Upper lobe of left lung (tissue), 6 donors: ENCODE data around the gene HTRA3. TPM values are rescaled to one million over a fixed set of nuclear protein-coding genes. Genes with fewer than 3 reads are reported as not detected.
A peak's percentile ranks its signal among the peaks of the same experiment; 100 is the strongest.

Source experiments
- ATAC-seq, 2 donors: fragments of 200-7000 bp; cut with Tn5 transposase; one replicate each; pipeline ENCODE4 v1.9.1; 2022; ENCODE audit warnings: mild to moderate bottlenecking in 2 of 2, moderate library complexity in 2 of 2; ENCODE audit not compliant: low FRiP score in 2 of 2
- DNase-seq, 2 donors: peaks; one replicate each; pipeline ENCODE4 v3.0.0-alpha.2; 2019 to 2020
- H3K27ac ChIP-seq, 4 donors: fragments of 200-600 bp; sonication (generic); one replicate each; pipeline ENCODE4 v1.5.1; 2016 to 2019
- H3K27me3 ChIP-seq, 4 donors: fragments of 200-600 bp; sonication (generic); one replicate each; pipeline ENCODE4 v1.5.1; 2017 to 2019
- H3K36me3 ChIP-seq, 4 donors: fragments of 200-600 bp; sonication (generic); one replicate each; pipeline ENCODE4 v1.5.1; 2016 to 2019
- H3K4me1 ChIP-seq, 4 donors: fragments of 200-600 bp; sonication (generic); one replicate each; pipeline ENCODE4 v1.5.1; 2018 to 2019
- H3K4me3 ChIP-seq, 4 donors: fragments of 200-600 bp; sonication (generic); one replicate each; pipeline ENCODE4 v1.5.1; 2017 to 2019; ENCODE audit warnings: mild to moderate bottlenecking in 2 of 4, moderate library complexity in 1 of 4
- H3K9me3 ChIP-seq, 4 donors: fragments of 200-600 bp; sonication (generic); one replicate each; pipeline ENCODE4 v1.5.1; 2018 to 2019
- EP300 ChIP-seq, 4 donors: sonication (generic); formaldehyde crosslinking; IDR thresholded peaks; one replicate each; pipeline ENCODE4 v1.5.1; 2017; ENCODE audit warnings: antibody characterized with exemption in 4 of 4, control low read depth in 2 of 4
- POLR2A ChIP-seq, 4 donors: fragments of 450-650 bp; IDR thresholded peaks; one replicate each; pipeline ENCODE4 v1.5.1; 2016 to 2017; ENCODE audit warnings: antibody characterized with exemption in 4 of 4, mild to moderate bottlenecking in 2 of 4
- POLR2AphosphoS5 ChIP-seq, 2 donors: sonication (generic); formaldehyde crosslinking; IDR thresholded peaks; one replicate each; pipeline ENCODE4 v1.5.1; 2017; ENCODE audit warnings: antibody characterized with exemption in 2 of 2
- WGBS, 2 donors: methylation state at CpG; one replicate each; pipeline ENCODE4 v1.1.5; 2017 to 2018; 5-methylcytosine and 5-hydroxymethylcytosine counted together
- total RNA-seq, 6 donors: library from RNA; depleted of rRNA in 4 of 6; stranded (reverse); fragments of >200 nt in 4 of 6; gene quantifications; one replicate each; pipeline versions ENCODE4 v1.1.0 to v1.2.1, GENCODE V29; 2016 to 2021
- TF ChIP-seq, protein P1 (sequence below), 6 experiments: fragments of 450-650 bp in 4 of 6; fragments of 200-600 bp in 2 of 6; sonication (generic) in 2 of 6; IDR thresholded peaks; one replicate each; pipeline ENCODE4 v1.5.1; 2016 to 2019; ENCODE audit warnings: antibody characterized with exemption in 6 of 6
- donor health status: DM: no; HTN: no; CAD: no; lungs with moderate emphysema.
- donor health status: DM: no; HTN: yes; CAD: no; lungs with severe emphysema.

HTRA3 gene
- total RNA-seq, 6 donors from 2014 or later: 5.2 to 51.1 (median 19.7) TPM

GRCh38 chr4:8332891-8333331 is 63.4 kb downstream of the HTRA3 start:
- no peaks in the 10 kb centered on the region for H3K27me3 ChIP-seq
- DNase-seq (no peak), ATAC-seq (no peak)
- WGBS, 2 donors: 76 to 93% methylated on average over 2 to 8 of the region's 8 CpGs
- H3K4me3 ChIP-seq: no peak overlapping the region
- H3K9me3 ChIP-seq: no peaks in the 10 kb centered on the region
- H3K4me1 ChIP-seq: peaks cover 0 to 5% (median 0%) of the 10 kb centered on the region in 4 donors
- no peak overlapping the region for H3K27ac ChIP-seq
- TF ChIP-seq POLR2AphosphoS5 (IDR thresholded peaks at IDR 0.05) (no peak), EP300 (IDR thresholded peaks at IDR 0.05) (no peak), POLR2A (IDR thresholded peaks at IDR 0.05) (no peak)
- TF ChIP-seq, protein P1, sequence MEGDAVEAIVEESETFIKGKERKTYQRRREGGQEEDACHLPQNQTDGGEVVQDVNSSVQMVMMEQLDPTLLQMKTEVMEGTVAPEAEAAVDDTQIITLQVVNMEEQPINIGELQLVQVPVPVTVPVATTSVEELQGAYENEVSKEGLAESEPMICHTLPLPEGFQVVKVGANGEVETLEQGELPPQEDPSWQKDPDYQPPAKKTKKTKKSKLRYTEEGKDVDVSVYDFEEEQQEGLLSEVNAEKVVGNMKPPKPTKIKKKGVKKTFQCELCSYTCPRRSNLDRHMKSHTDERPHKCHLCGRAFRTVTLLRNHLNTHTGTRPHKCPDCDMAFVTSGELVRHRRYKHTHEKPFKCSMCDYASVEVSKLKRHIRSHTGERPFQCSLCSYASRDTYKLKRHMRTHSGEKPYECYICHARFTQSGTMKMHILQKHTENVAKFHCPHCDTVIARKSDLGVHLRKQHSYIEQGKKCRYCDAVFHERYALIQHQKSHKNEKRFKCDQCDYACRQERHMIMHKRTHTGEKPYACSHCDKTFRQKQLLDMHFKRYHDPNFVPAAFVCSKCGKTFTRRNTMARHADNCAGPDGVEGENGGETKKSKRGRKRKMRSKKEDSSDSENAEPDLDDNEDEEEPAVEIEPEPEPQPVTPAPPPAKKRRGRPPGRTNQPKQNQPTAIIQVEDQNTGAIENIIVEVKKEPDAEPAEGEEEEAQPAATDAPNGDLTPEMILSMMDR (IDR thresholded peaks at IDR 0.05): no peak
- H3K36me3 ChIP-seq: no peaks in the 10 kb centered on the region

GRCh38 chr4:8333726-8334460 is 64.3 kb downstream of the HTRA3 start:
- Histone ChIP-seq H3K36me3 (no peaks in the 10 kb centered on the region), H3K27ac (no peak overlapping the region), H3K4me1 (peaks cover 0 to 5% (median 0%) of the 10 kb centered on the region in 4 donors), H3K27me3 (no peaks in the 10 kb centered on the region), H3K4me3 (no peak overlapping the region), H3K9me3 (no peaks in the 10 kb centered on the region)
- TF ChIP-seq POLR2AphosphoS5 (IDR thresholded peaks at IDR 0.05) (no peak), POLR2A (IDR thresholded peaks at IDR 0.05) (no peak), EP300 (IDR thresholded peaks at IDR 0.05) (no peak)
- TF ChIP-seq, protein P1 (IDR thresholded peaks at IDR 0.05): no peak
- ATAC-seq: no peak
- 84% methylated on average over 13 to 14 of the region's 14 CpGs for WGBS, 2 donors
- no peak for DNase-seq

DNA sequence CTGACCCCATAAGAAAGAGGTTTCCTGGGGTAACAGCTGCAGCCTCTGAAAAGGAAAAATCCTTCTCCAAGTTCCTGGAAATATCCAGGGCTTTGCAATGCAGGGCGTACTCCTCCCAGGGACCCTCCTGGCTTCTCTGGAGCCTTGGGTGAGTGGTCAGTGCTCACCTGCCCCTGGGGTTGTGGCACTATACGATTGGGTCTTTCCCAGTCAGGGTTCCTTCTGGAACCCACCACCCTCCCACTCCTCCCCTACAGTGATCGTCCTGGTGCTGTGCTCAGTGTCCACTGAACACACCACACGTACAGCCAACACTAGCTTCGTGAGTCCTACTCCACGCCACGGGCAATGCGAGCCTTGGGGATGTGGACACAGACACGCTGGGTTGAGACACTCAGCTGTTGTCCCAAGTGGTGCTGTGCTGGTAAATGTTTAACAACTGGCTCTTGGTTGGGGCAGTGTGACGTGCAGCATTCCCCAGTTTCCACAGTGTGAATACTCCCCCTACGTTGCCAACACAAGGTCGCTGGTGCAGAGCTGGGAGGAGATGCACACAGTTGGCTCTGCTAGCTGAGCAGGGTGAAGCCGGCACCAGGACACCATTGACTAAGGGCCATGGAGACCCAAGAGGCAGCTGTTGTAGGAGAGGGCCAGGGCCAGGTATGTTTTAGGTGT is 65.4 kb downstream of the HTRA3 start:
- H3K4me1 ChIP-seq: peaks cover 0 to 5% (median 0%) of the 10 kb centered on the region in 4 donors
- no peaks in the 10 kb centered on the region for H3K36me3 ChIP-seq
- H3K27ac ChIP-seq: no peak overlapping the region
- H3K27me3 ChIP-seq: no peaks in the 10 kb centered on the region
- TF ChIP-seq EP300 (IDR thresholded peaks at IDR 0.05) (no peak), POLR2A (IDR thresholded peaks at IDR 0.05) (no peak), POLR2AphosphoS5 (IDR thresholded peaks at IDR 0.05) (no peak)
- TF ChIP-seq, protein P1 (IDR thresholded peaks at IDR 0.05): no peak
- no peak overlapping the region for H3K4me3 ChIP-seq
- 71 to 76% methylated on average over 12 to 13 of the region's 13 CpGs for WGBS, 2 donors
- no peaks in the 10 kb centered on the region for H3K9me3 ChIP-seq
- DNase-seq: no peak
- peak in 1 of 2 donors; percentile 13 for ATAC-seq

DNA sequence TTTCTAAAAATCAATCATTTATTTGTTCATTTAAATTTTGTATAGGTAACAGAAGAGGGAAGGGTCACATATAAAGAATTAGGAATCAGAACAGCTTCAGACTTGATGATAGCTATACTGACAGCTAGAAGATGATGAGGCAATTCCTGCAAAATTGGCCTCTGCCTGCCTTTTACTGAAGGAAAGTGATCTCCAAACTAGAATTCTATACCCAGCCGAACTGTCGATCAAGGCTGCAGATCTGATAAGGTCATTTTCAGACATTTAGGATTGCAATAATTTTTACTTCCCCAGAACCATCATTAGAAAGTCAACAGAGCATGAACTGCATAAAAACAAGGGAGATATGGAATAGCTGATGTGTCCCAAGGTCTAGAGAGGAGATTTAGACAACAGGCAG is 66.3 kb downstream of the HTRA3 start:
- no peak overlapping the region for H3K4me3 ChIP-seq
- H3K9me3 ChIP-seq: no peaks in the 10 kb centered on the region
- no peaks in the 10 kb centered on the region for H3K36me3 ChIP-seq
- H3K27ac ChIP-seq: no peak overlapping the region
- 93 to 95% methylated on average over 2 of the region's 2 CpGs for WGBS, 2 donors
- TF ChIP-seq POLR2AphosphoS5 (IDR thresholded peaks at IDR 0.05): no peak
- TF ChIP-seq POLR2A (IDR thresholded peaks at IDR 0.05): no peak
- TF ChIP-seq, protein P1 (IDR thresholded peaks at IDR 0.05): no peak
- TF ChIP-seq EP300 (IDR thresholded peaks at IDR 0.05): no peak
- no peak for ATAC-seq
- no peaks in the 10 kb centered on the region for H3K27me3 ChIP-seq
- no peaks in the 10 kb centered on the region for H3K4me1 ChIP-seq
- no peak for DNase-seq
